ENCODE measurements around the gene AFAP1L2.

The AFAP1L2 gene

DNA sequence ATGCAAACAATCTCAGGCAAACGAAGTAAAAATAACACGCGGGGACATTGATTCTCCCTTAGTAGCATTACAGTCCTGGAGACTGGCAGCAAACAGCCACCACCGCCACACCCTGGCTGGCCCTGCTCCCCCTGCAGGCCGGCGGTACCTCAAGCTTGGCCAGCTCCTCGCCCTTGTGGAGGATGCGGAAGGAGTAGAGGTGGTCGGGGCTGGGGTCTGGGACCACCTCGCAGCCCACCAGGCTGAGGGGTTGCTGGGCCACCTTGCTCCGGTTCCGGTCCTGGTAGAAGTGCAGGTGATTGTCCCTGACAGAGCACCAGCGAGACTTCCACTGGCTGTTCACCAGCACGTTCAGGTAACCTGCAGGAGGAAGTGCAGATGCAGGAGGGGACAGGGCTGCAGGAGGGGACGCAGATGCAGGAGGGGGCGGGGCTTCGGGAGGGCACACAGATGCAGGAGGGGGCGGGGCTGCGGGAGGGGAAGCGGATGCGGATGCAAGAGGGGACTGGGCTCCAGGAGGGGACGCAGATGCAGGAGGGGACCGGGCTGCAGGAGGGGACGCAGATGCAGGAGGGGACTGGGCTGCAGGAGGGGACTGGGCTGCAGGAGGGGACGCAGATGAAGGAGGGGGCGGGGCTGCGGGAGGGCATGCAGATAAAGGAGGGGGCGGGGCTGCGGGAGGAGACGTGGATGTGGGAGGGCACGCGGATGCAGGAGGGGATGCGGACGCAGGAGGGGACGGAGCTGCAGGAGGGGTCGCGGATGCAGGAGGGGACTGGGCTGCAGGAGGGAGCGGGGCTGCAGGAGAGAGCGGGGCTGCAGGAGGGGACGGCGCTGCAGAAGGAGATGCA is 99.5 kb downstream of the AFAP1L2 start:
- H3K4me1 ChIP-seq (ENCODE audit: control insufficient read depth, insufficient read depth, low read length): peaks cover 33% of the 10 kb centered on the region
- peaks cover 16% of the 10 kb centered on the region for H3K27me3 ChIP-seq (replicated peaks; ENCODE audit: control insufficient read depth, insufficient read depth, low read length)
- H3K9ac ChIP-seq (ENCODE audit: low read length): no peak overlapping the region
- DNase-seq (ENCODE audit: low read depth): peak; percentile 7
- H3K4me3 ChIP-seq (ENCODE audit: low read length): no peak overlapping the region
- no peaks in the 10 kb centered on the region for H3K36me3 ChIP-seq (ENCODE audit: control insufficient read depth, insufficient read depth, low read length, severe bottlenecking)
- H3K9me3 ChIP-seq (ENCODE audit: control insufficient read depth, low read length): no peaks in the 10 kb centered on the region

DNA sequence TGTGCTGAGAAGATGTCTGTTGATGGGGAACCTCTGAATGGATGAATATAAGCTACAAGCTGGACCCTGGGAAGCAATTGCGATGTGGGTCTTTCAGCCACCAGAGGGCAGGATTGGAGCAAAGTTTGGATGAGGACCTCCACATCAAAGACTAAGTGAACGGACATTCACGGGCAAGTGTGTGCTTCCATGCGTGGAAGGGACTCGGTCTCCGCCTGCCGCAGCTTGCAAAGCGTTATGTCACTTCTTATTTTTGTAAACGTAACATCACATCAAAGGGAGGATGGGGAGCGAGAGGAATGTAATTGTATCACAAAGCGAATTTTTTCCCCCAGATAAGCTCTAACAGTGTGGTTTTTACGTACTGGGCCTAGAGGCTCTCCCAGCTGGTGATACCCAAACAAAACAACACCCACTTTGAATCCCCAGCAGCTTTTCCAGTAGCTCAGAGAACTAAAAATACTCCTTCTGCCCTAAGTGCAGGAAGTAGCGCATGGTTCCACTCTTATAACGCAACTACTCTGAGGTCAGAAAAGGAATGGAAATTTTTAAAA is 100.2 kb downstream of the AFAP1L2 start:
- peak; percentile 94 for DNase-seq (ENCODE audit: low read depth)
- peaks cover 19% of the 10 kb centered on the region for H3K27me3 ChIP-seq (replicated peaks; ENCODE audit: control insufficient read depth, insufficient read depth, low read length)
- H3K4me3 ChIP-seq (ENCODE audit: low read length): no peak overlapping the region
- H3K36me3 ChIP-seq (ENCODE audit: control insufficient read depth, insufficient read depth, low read length, severe bottlenecking): no peaks in the 10 kb centered on the region
- no peaks in the 10 kb centered on the region for H3K9me3 ChIP-seq (ENCODE audit: control insufficient read depth, low read length)
- peaks cover 29% of the 10 kb centered on the region for H3K4me1 ChIP-seq (ENCODE audit: control insufficient read depth, insufficient read depth, low read length)
- H3K9ac ChIP-seq (ENCODE audit: low read length): no peak overlapping the region

DNA sequence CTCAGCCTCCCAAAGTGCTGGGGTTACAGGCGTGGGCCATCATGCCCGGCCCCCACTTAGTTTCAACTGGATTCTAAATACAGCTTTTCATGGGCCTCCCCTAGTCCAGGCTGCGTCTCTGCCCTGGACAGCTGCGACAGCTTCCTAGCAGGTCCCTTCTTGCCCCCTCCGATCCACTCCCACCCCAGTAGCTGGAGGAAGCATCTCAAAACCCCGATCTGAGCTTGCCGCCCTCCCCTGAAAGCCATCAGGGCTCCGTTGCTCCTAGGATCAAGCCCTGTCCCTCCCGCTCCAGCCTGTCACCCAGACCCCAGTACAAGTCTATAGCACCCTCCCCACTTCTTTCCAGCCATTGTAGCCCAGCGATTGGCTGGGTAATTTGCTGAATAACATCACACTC is 100.7 kb downstream of the AFAP1L2 start:
- DNase-seq (ENCODE audit: low read depth): no peak
- Histone ChIP-seq H3K9me3 (ENCODE audit: control insufficient read depth, low read length) (no peaks in the 10 kb centered on the region), H3K4me1 (ENCODE audit: control insufficient read depth, insufficient read depth, low read length) (peaks cover 23% of the 10 kb centered on the region), H3K36me3 (ENCODE audit: control insufficient read depth, insufficient read depth, low read length, severe bottlenecking) (no peaks in the 10 kb centered on the region), H3K4me3 (ENCODE audit: low read length) (no peak overlapping the region), H3K27me3 (replicated peaks; ENCODE audit: control insufficient read depth, insufficient read depth, low read length) (peaks cover 22% of the 10 kb centered on the region), H3K9ac (ENCODE audit: low read length) (no peak overlapping the region)

DNA sequence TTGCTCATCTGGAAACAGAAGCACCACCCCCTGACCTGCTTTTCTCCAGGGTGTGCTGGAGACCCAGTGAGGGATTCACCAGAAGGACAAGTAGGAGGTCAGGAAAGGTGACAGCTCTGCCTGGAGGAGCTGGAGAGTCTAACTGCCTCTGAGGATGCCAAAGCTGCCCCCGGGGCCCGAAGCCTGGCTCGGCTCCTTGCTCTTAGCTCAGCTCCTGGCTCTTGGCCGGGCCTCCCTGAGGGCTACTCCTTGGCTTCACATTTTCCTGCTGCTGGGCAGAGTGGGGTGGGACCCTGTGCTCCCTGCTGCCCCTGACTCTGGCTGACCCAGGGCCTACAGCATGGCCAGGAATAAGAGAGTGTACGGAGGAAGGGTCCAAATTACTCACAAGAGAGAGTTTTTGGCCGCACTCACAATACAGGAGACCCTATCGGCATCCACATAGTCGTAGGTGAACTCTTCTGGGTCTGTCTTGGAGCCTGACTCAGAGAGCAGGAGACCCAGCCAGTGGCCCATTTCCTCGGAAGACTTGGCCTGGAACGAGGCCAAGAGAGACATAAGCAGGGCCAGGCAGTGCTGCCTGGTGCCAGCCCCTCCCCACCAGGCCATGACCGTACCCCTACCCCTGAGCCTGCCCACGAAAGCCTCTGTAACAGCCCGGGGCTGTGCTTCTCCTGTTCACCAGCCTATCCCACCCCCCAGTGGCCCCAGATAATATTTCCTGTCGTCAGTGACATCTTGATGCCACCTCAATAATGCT is 102.2 kb downstream of the AFAP1L2 start:
- Histone ChIP-seq H3K4me1 (ENCODE audit: control insufficient read depth, insufficient read depth, low read length) (peaks cover 23% of the 10 kb centered on the region), H3K9ac (ENCODE audit: low read length) (no peak overlapping the region), H3K36me3 (ENCODE audit: control insufficient read depth, insufficient read depth, low read length, severe bottlenecking) (no peaks in the 10 kb centered on the region), H3K4me3 (ENCODE audit: low read length) (no peak overlapping the region), H3K9me3 (ENCODE audit: control insufficient read depth, low read length) (no peaks in the 10 kb centered on the region), H3K27me3 (replicated peaks; ENCODE audit: control insufficient read depth, insufficient read depth, low read length) (peaks cover 20% of the 10 kb centered on the region)
- no peak for DNase-seq (ENCODE audit: low read depth)

DNA sequence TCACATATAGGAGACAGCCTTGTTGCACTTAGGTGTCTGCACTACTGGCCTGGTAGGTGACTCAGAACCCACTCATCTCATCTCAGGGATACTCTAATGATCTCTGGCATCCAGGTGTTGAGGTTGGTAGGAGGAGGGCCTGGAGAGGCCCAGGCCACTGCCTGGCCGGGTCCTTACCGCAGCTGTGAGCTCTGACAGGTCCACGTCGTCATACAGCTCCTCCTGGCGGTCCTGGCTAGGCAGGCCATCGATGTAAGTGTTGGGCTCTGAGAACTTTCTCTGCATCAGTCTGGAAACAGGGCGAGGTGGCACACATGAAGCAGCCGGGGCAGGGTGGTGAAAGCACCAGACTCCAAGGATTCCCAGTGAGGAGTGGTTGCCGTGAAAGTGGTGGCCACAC is 103.1 kb downstream of the AFAP1L2 start:
- H3K27me3 ChIP-seq (replicated peaks; ENCODE audit: control insufficient read depth, insufficient read depth, low read length): peaks cover 16% of the 10 kb centered on the region
- no peak overlapping the region for H3K4me3 ChIP-seq (ENCODE audit: low read length)
- H3K36me3 ChIP-seq (ENCODE audit: control insufficient read depth, insufficient read depth, low read length, severe bottlenecking): no peaks in the 10 kb centered on the region
- H3K4me1 ChIP-seq (ENCODE audit: control insufficient read depth, insufficient read depth, low read length): peaks cover 16% of the 10 kb centered on the region
- no peak overlapping the region for H3K9ac ChIP-seq (ENCODE audit: low read length)
- H3K9me3 ChIP-seq (ENCODE audit: control insufficient read depth, low read length): peaks cover 7% of the 10 kb centered on the region
- DNase-seq (ENCODE audit: low read depth): no peak

DNA sequence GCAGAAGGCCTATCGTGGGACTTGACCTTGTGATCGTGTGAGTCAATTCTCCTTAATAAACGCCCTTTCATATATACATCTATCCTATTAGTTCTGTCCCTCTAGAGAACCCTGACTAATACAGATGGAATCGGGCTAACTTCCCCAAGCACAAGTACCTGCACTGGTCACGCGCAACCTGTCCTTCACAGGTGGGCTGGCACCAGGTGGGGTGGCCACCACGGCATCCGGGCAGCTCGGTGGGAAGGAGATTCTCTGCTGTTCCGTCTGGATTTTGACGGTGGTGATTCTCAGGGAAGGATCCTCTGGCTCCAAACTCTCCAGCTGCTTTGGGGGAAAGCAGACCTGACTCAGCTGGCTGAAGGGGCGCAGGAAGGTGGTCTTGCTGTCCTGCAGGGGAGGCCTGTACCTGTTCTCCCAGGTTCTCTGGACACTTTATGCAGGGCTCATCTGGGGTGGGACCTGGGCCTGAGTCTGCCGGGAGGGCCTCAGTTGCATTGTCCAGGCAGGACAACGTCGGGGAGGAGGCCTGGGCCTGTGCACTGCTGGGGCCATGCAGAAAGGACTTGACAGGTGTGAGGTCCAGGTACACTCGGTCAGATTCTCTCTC is 104.2 kb downstream of the AFAP1L2 start:
- Histone ChIP-seq H3K36me3 (ENCODE audit: control insufficient read depth, insufficient read depth, low read length, severe bottlenecking) (no peaks in the 10 kb centered on the region), H3K4me3 (ENCODE audit: low read length) (no peak overlapping the region), H3K27me3 (replicated peaks; ENCODE audit: control insufficient read depth, insufficient read depth, low read length) (peaks cover 16% of the 10 kb centered on the region), H3K9me3 (ENCODE audit: control insufficient read depth, low read length) (peaks cover 17% of the 10 kb centered on the region), H3K4me1 (ENCODE audit: control insufficient read depth, insufficient read depth, low read length) (peaks cover 16% of the 10 kb centered on the region), H3K9ac (ENCODE audit: low read length) (no peak overlapping the region)
- DNase-seq (ENCODE audit: low read depth): no peak

DNA sequence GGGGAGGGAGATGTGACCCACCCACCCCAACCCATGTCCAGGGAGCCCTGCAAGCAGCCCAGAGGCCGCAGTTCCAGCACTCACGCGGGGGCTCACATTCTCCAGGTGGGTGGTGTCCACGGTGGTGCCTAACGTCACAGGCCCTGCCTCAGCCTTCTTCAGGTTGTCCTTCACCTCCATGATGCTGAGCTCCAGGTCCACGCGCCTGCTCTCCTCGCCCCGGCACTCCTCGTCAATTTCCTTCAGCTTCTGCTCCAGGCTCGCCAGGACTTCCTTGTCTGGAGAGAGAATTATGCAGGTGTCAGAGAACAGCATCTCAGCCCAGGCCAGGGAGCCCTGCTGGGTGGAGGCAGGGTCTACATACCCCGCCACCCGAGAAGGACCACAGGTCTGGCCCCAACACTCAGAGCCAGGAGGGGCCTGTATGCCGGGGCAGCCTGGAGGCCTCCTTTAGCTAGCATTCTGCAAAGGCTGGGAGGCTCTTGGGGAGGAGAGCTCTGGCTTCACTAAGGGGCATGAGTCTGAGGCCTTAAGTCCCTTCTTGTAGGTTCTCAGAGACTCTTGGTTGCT is 107.1 kb downstream of the AFAP1L2 start:
- Histone ChIP-seq H3K27me3 (replicated peaks; ENCODE audit: control insufficient read depth, insufficient read depth, low read length) (peaks cover 16% of the 10 kb centered on the region), H3K4me3 (ENCODE audit: low read length) (no peak overlapping the region), H3K9ac (ENCODE audit: low read length) (no peak overlapping the region), H3K36me3 (ENCODE audit: control insufficient read depth, insufficient read depth, low read length, severe bottlenecking) (peaks cover 3% of the 10 kb centered on the region), H3K9me3 (ENCODE audit: control insufficient read depth, low read length) (peaks cover 25% of the 10 kb centered on the region), H3K4me1 (ENCODE audit: control insufficient read depth, insufficient read depth, low read length) (peaks cover 7% of the 10 kb centered on the region)
- no peak for DNase-seq (ENCODE audit: low read depth)

DNA sequence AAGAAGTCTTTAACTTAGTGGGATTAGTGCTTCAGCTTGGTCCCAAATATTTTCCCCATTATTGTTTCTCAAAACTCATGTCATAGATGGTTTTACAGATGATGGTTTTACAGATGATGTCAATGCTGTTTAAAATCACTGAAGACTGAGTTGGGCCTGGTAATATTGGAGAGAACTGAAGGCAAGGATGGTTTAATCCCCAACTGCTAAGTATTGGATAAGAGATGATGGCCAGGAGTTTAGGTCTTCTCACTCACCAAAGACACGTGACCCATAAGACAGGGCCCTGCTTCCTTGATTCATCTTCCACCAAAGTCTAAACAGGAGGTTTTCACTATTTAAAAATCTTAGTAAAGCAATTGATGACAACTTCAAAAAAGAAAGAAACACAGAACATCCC is 108.9 kb downstream of the AFAP1L2 start:
- Histone ChIP-seq H3K36me3 (ENCODE audit: control insufficient read depth, insufficient read depth, low read length, severe bottlenecking) (peaks cover 3% of the 10 kb centered on the region), H3K4me1 (ENCODE audit: control insufficient read depth, insufficient read depth, low read length) (no peaks in the 10 kb centered on the region), H3K4me3 (ENCODE audit: low read length) (peak overlapping the region; percentile 13), H3K9me3 (ENCODE audit: control insufficient read depth, low read length) (peaks cover 25% of the 10 kb centered on the region), H3K27me3 (replicated peaks; ENCODE audit: control insufficient read depth, insufficient read depth, low read length) (peaks cover 11% of the 10 kb centered on the region), H3K9ac (ENCODE audit: low read length) (no peak overlapping the region)
- DNase-seq (ENCODE audit: low read depth): no peak

DNA sequence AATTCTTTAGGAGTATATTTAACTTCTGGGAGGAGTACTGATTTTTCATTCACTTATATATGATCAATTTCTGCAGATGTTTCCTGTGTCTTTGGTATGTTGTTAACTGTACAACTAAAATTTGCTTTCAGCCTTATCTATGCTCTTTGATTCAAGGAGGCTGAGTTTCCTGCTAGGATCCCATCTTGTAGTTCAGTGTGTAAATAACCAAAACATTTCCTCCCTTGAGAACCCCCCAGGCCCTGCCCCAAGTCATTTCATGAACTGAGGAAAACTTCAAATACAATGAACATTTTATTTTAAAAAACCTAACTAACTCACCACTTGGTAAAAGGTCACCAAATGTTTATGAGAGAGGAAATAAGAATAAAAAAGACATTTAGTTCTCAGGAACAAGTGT is 109.8 kb downstream of the AFAP1L2 start:
- no peak for DNase-seq (ENCODE audit: low read depth)
- Histone ChIP-seq H3K36me3 (ENCODE audit: control insufficient read depth, insufficient read depth, low read length, severe bottlenecking) (peaks cover 3% of the 10 kb centered on the region), H3K4me3 (ENCODE audit: low read length) (no peak overlapping the region), H3K27me3 (replicated peaks; ENCODE audit: control insufficient read depth, insufficient read depth, low read length) (peaks cover 12% of the 10 kb centered on the region), H3K9me3 (ENCODE audit: control insufficient read depth, low read length) (peaks cover 25% of the 10 kb centered on the region), H3K9ac (ENCODE audit: low read length) (no peak overlapping the region), H3K4me1 (ENCODE audit: control insufficient read depth, insufficient read depth, low read length) (no peaks in the 10 kb centered on the region)

DNA sequence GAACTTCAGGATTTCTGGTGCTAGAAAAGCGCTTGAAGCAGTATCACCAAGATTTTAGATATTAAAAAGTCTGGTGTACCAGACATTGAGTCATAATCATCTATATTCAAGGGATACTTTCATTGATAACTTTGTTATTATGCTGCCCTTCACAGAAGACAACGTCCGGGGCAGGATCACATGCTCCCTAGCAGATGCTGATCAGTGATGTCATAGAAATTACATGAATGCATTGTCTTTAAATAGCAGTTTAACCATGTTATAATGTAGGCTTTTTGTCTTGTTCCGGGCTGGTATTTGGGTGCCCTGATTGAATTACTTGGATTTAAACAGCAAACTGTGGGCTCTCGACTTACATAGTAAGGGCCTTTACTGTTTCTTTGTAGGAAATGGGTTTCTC is 111.2 kb downstream of the AFAP1L2 start:
- H3K4me1 ChIP-seq (ENCODE audit: control insufficient read depth, insufficient read depth, low read length): no peaks in the 10 kb centered on the region
- H3K27me3 ChIP-seq (replicated peaks; ENCODE audit: control insufficient read depth, insufficient read depth, low read length): peaks cover 9% of the 10 kb centered on the region
- H3K9ac ChIP-seq (ENCODE audit: low read length): no peak overlapping the region
- DNase-seq (ENCODE audit: low read depth): no peak
- H3K4me3 ChIP-seq (ENCODE audit: low read length): no peak overlapping the region
- H3K9me3 ChIP-seq (ENCODE audit: control insufficient read depth, low read length): peaks cover 25% of the 10 kb centered on the region
- H3K36me3 ChIP-seq (ENCODE audit: control insufficient read depth, insufficient read depth, low read length, severe bottlenecking): peaks cover 3% of the 10 kb centered on the region

DNA sequence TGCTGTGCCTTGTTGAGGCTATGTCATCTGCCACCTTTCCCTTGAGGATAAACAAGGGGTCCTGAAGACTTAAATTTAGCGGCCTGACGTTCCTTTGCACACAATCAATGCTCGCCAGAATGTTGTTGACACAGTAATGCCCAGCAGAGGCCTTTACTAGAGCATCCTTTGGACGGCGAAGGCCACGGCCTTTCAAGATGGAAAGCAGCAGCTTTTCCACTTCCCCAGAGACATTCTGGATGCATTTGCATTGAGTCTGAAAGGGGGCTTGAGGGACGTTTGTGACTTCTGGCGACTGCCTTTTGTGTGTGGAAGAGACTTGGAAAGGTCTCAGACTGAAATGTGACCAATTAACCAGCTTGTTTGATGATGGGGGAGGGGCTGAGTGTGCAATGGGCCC is 112.8 kb downstream of the AFAP1L2 start:
- H3K36me3 ChIP-seq (ENCODE audit: control insufficient read depth, insufficient read depth, low read length, severe bottlenecking): peaks cover 3% of the 10 kb centered on the region
- H3K9ac ChIP-seq (ENCODE audit: low read length): no peak overlapping the region
- H3K27me3 ChIP-seq (replicated peaks; ENCODE audit: control insufficient read depth, insufficient read depth, low read length): peaks cover 17% of the 10 kb centered on the region
- DNase-seq (ENCODE audit: low read depth): no peak
- H3K4me1 ChIP-seq (ENCODE audit: control insufficient read depth, insufficient read depth, low read length): no peaks in the 10 kb centered on the region
- H3K9me3 ChIP-seq (ENCODE audit: control insufficient read depth, low read length): peaks cover 22% of the 10 kb centered on the region
- no peak overlapping the region for H3K4me3 ChIP-seq (ENCODE audit: low read length)
